Panc1 (cell line): Measurements from ENCODE around the gene FAM227A. TPM values are rescaled to one million over a fixed set of nuclear protein-coding genes. Genes with fewer than 3 reads are reported as not detected.
A peak's percentile ranks its signal among the peaks of the same experiment; 100 is the strongest.

Experiments
- ATAC-seq: fragments of 200-7000 bp; cut with Tn5 transposase; 2 replicates; pipeline ENCODE4 v1.9.1; 2020; ENCODE audit warnings: mild to moderate bottlenecking, moderate library complexity
- BruUV-seq: library from RNA; stranded (reverse); fragments of 400-500 nt; replicated peaks from 2 replicates; lab custom pipeline; 2021; lab: Mats Ljungman, UMichigan
- CTCF ChIA-PET: fragments of 300-600 bp; sonication (Branson Sonifier 250); formaldehyde crosslinking; loops from one replicate; lab custom pipeline; 2022; ENCODE audit warnings: antibody characterized with exemption; lab: Charles Lee
- POLR2A ChIA-PET: fragments of 300-600 bp; sonication (Branson Sonifier 250); formaldehyde crosslinking; loops from one replicate; lab custom pipeline; 2022; ENCODE audit warnings: antibody characterized with exemption; lab: Charles Lee
- DNase-seq: peaks from one replicate; pipeline ENCODE4 v3.0.0-alpha.2; 2010; ENCODE audit warnings: low read depth, low spot score
- H3K27ac ChIP-seq: 2 replicates; pipeline ENCODE4 v1.5.1; 2011; ENCODE audit warnings: mild to moderate bottlenecking, low read length, inconsistent platforms
- H3K27me3 ChIP-seq: fragments of 200-500 bp; sonication (Bioruptor generic); 2 replicates; pipeline ENCODE4 v1.6.0; 2014; ENCODE audit warnings: low read length, inconsistent platforms; ENCODE audit not compliant: control insufficient read depth, insufficient read depth
- H3K36me3 ChIP-seq: fragments of 200-500 bp; sonication (Bioruptor generic); 2 replicates; pipeline ENCODE4 v1.5.1; 2014; ENCODE audit warnings: inconsistent platforms, mild to moderate bottlenecking, low read length, moderate library complexity; ENCODE audit not compliant: control insufficient read depth, insufficient read depth
- H3K4me1 ChIP-seq: 2 replicates; pipeline ENCODE4 v1.5.1; 2011; ENCODE audit warnings: inconsistent platforms, mild to moderate bottlenecking, low read length, moderate library complexity; ENCODE audit not compliant: control insufficient read depth, insufficient read depth
- H3K4me3 ChIP-seq, 2 experiments: 2 replicates each; pipeline ENCODE4 v1.5.1; 2011 to 2012; ENCODE audit warnings: low read depth in 2 of 2, low read length in 2 of 2, mild to moderate bottlenecking in 2 of 2, inconsistent platforms in 1 of 2, moderate library complexity in 1 of 2
- H3K9me3 ChIP-seq: fragments of 200-500 bp; sonication (Bioruptor generic); 2 replicates; pipeline ENCODE4 v1.5.1; 2014; ENCODE audit warnings: low read depth, mild to moderate bottlenecking, inconsistent platforms, low read length, moderate library complexity; ENCODE audit not compliant: control insufficient read depth, insufficient read depth
- CTCF ChIP-seq: fragments of 450-650 bp; IDR thresholded peaks from 2 replicates; pipeline ENCODE4 v1.5.1; 2017; ENCODE audit warnings: mild to moderate bottlenecking
- POLR2AphosphoS5 ChIP-seq: IDR thresholded peaks from 2 replicates; pipeline ENCODE4 v1.6.1; 2012; ENCODE audit warnings: mild to moderate bottlenecking, low read depth, low read length, moderate library complexity
- REST ChIP-seq, 2 experiments: IDR thresholded peaks; 2 replicates each; pipeline ENCODE4 v1.6.1; 2011 to 2012; ENCODE audit warnings: low read depth in 2 of 2, control low read depth in 1 of 2, low read length in 1 of 2, mild to moderate bottlenecking in 1 of 2, moderate library complexity in 1 of 2; ENCODE audit not compliant: insufficient read depth in 1 of 2
- SIN3A ChIP-seq: IDR thresholded peaks from 2 replicates; pipeline ENCODE4 v1.6.1; 2012; ENCODE audit warnings: low read depth, mild to moderate bottlenecking, low read length, moderate library complexity, borderline replicate concordance; ENCODE audit not compliant: insufficient read depth
- TCF7L2 ChIP-seq: IDR thresholded peaks from 2 replicates; pipeline ENCODE4 v1.6.1; 2011; ENCODE audit warnings: mild to moderate bottlenecking, low read depth, low read length, inconsistent platforms
- in situ Hi-C: cut with HindIII; loops from 2 replicates; pipeline ENCODE4 v1.10.0; 2016; ENCODE audit warnings: low sequenced_read_pairs, low pct_unique_long_range_greater_than_20kb
- intact Hi-C: fragments of 100-400 bp; cut with micrococcal nuclease; formaldehyde crosslinking; loops from one replicate; pipeline ENCODE4 v1.10.0; 2022; ENCODE audit not compliant: unreplicated experiment
- total RNA-seq: library from RNA; stranded (reverse); gene quantifications from one replicate; pipeline ENCODE4 v1.2.1, GENCODE V29; 2021; ENCODE audit not compliant: unreplicated experiment

The FAM227A gene
- total RNA-seq, 1 experiment from 2014 or later, result 2.4 TPM

- TSS peak; percentile 98 for BruUV-seq
- ChIA-PET POLR2A (no interaction called here), CTCF (no interaction called here)
- DNase-seq (no peak), ATAC-seq (peak; percentile 52; the same call in 1 of the 2 replicates)
- no peak for TF ChIP-seq TCF7L2
- no peak for TF ChIP-seq CTCF
- no peak for TF ChIP-seq POLR2AphosphoS5
- no peak for TF ChIP-seq SIN3A
- TF ChIP-seq REST (IDR thresholded peaks at IDR 0.05; ENCODE audit: insufficient read depth in 1 of 2, low read depth in 2 of 2, low read length in 1 of 2), result no peak
- intact Hi-C loops, result no loop called here
- H3K4me1 ChIP-seq, result peaks cover 3% of the 10 kb centered on the region; the same call in 1 of the 2 replicates
- no peaks in the 10 kb centered on the region for H3K9me3 ChIP-seq
- in situ Hi-C loops, result no loop called here
- H3K36me3 ChIP-seq, result no peaks in the 10 kb centered on the region
- no peaks in the 10 kb centered on the region for H3K27me3 ChIP-seq
- H3K27ac ChIP-seq, result peak overlapping the region; percentile 81
- H3K4me3 ChIP-seq, result peak overlapping the region; percentile 55 to 83
Measured at GRCh38 chr22:38569181-38569971, 86.8 kb downstream of the FAM227A start.

- no peak for TF ChIP-seq POLR2AphosphoS5
- CTCF ChIA-PET, result no interaction called here
- ATAC-seq (no peak), DNase-seq (no peak)
- in situ Hi-C loops (no loop called here), intact Hi-C loops (no loop called here)
- peaks cover 3% of the 10 kb centered on the region; the same call in 1 of the 2 replicates for H3K4me1 ChIP-seq
- no peak overlapping the region for H3K27ac ChIP-seq
- POLR2A ChIA-PET, result no interaction called here
- BruUV-seq, result no TSS peak
- no peaks in the 10 kb centered on the region for H3K36me3 ChIP-seq
- no peak overlapping the region for H3K4me3 ChIP-seq
- H3K27me3 ChIP-seq, result no peaks in the 10 kb centered on the region
- H3K9me3 ChIP-seq, result no peaks in the 10 kb centered on the region
Measured at GRCh38 chr22:38567531-38568285, 88.5 kb downstream of the FAM227A start.
